Measurements from ENCODE around the gene ERMARD.

Gene ERMARD

DNA sequence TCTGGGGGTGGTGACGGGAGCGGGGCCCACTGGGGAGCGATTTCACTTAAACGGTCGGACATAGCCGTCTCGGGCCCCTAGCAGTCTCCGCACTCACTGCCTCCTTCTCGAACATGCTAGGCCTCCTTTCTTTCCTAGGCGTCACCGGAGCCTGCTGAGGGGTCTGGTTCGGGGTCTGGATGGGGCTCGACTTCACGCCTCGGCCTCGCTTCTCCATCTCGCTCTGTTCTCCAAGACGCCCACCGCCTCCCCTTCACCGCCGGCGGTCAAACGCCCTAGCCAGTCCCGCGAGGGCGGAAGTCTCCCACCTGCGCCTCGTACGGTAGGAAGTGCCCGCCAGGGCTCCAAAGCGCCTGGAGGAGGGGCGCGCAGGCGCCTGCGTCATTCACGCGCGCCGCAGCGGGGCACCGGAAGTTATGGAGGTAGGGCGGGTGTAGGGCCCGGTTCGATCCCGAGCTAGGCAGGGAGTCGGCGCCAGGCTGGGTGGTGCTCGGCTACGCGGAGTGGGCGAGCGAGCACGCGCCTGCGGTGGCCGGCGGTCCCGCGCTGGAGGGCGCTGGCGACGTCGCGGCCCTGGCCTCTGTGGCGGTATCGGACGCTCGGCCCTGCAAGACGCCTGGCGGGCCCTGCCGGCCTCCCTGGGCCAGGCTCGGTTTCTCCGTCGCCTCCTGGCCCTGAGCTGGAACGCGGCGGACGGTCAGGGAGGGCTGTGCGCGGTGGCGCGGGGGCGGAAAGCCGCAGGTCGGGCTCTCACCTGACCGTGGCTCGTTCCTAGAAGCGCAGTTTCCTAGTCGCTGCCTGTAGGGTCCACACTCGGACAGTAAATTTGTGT is at the start of gene ERMARD, which contains the start of gene DYNLT2:
ERMARD (plus strand) TSS at position 381 of the 832 bp plus-strand sequence; CDS start at position 417, 36 bp downstream.
DYNLT2 (minus strand) TSS at position 331 of the 832 bp plus-strand sequence; CDS start at position 217, 114 bp downstream.
- H3K9me3 ChIP-seq (ENCODE audit: control insufficient read depth, insufficient read depth, low read length): no peaks in the 10 kb centered on the region
- H3K27me3 ChIP-seq (ENCODE audit: control insufficient read depth, insufficient read depth, low read length): no peaks in the 10 kb centered on the region
- H3K4me1 ChIP-seq (ENCODE audit: control insufficient read depth, insufficient read depth, low read length): no peaks in the 10 kb centered on the region
- H3K36me3 ChIP-seq (ENCODE audit: control insufficient read depth, insufficient read depth, low read length): no peaks in the 10 kb centered on the region
- no peak within 1 kb of the TSS for H3K27ac ChIP-seq (ENCODE audit: low read length)
- no CpG with 5 or more reads among the region's 90 CpGs for WGBS (ENCODE audit: insufficient coverage, insufficient read length)
- peak; percentile 85 for DNase-seq (ENCODE audit: low read depth, low spot score)
- peak within 1 kb of the TSS; percentile 68; the same call in 1 of the 2 replicates for H3K4me3 ChIP-seq (ENCODE audit: low read length)

DNA sequence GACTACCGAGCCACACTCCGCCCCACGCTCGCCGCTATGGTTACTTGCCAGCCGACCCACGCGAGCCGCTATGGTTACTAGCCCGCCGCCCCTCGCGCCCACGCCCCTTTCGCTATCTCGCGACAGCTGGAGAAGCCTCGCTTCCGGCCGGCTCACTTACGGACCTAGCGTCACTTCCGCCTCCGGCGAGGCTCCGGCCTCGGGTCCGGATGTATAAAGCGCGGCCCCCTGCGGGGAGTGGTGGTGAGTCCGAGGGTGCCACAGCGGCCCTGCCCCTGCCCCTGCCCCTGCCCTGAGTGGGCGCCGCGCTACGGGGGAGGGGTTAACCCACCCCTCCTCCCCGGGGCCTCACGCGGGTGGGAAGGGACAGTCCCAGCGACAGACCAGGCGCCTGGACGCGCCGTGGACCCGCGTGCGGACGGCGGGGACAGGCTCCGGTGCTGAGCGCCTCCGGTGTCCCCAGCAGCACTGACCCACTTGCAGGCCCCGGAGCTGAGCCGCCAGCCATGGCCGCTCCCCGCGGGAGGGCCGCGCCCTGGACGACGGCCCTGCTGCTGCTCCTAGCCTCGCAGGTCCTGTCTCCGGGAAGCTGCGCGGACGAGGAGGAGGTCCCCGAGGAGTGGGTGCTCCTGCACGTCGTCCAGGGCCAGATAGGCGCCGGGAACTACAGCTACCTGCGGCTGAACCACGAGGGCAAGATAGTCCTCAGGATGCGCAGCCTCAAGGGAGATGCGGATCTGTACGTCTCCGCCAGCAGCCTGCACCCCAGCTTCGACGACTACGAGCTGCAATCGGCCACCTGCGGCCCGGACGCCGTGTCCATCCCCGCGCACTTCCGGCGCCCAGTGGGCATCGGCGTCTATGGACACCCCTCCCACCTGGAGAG is 49.2 kb upstream of the ERMARD start, which contains the start of the genes C6orf120 and WDR27:
C6orf120 (plus strand) TSS at position 173 of the 886 bp plus-strand sequence; CDS start at position 507, 334 bp downstream.
WDR27 (minus strand) TSS at position 76 of the 886 bp plus-strand sequence. CDS start 13,024 bp downstream, outside the sequence.
- peak; percentile 73 for DNase-seq (ENCODE audit: low read depth, low spot score)
- H3K27ac ChIP-seq (ENCODE audit: low read length): no peak within 1 kb of the TSS
- H3K4me1 ChIP-seq (ENCODE audit: control insufficient read depth, insufficient read depth, low read length): 0 out of 2 replicates have a peak, but pooled peaks cover 4% of the 10 kb centered on the region
- 0 out of 2 replicates have a peak, but pooled peaks cover 5% of the 10 kb centered on the region for H3K36me3 ChIP-seq (ENCODE audit: control insufficient read depth, insufficient read depth, low read length)
- no peaks in the 10 kb centered on the region for H3K27me3 ChIP-seq (ENCODE audit: control insufficient read depth, insufficient read depth, low read length)
- no CpG with 5 or more reads among the region's 92 CpGs for WGBS (ENCODE audit: insufficient coverage, insufficient read length)
- H3K4me3 ChIP-seq (ENCODE audit: low read length): peak within 1 kb of the TSS; percentile 72
- H3K9me3 ChIP-seq (ENCODE audit: control insufficient read depth, insufficient read depth, low read length): no peaks in the 10 kb centered on the region

DNA sequence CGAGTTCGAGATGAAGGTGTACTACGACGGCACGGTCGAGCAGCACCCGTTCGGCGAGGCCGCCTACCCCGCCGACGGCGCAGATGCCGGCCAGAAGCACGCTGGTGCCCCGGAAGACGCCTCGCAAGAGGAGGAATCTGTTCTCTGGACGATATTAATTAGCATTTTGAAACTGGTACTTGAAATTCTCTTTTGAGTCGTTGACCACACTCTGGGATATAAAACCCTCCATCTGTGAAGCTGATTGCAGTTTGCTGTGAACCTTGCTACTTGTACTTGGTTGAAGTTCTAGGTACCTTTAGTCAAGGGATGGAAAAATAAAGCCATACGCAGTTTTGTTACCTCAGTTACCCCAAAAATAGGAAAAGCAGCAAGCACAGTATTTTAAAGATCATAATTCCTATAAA is 48.6 kb upstream of the ERMARD start:
- Histone ChIP-seq H3K27ac (ENCODE audit: low read length) (no peak overlapping the region), H3K4me1 (ENCODE audit: control insufficient read depth, insufficient read depth, low read length) (0 out of 2 replicates have a peak, but pooled peaks cover 4% of the 10 kb centered on the region), H3K36me3 (ENCODE audit: control insufficient read depth, insufficient read depth, low read length) (0 out of 2 replicates have a peak, but pooled peaks cover 4% of the 10 kb centered on the region), H3K27me3 (ENCODE audit: control insufficient read depth, insufficient read depth, low read length) (no peaks in the 10 kb centered on the region), H3K4me3 (ENCODE audit: low read length) (peak overlapping the region; percentile 72), H3K9me3 (ENCODE audit: control insufficient read depth, insufficient read depth, low read length) (no peaks in the 10 kb centered on the region)
- WGBS (ENCODE audit: insufficient coverage, insufficient read length): no CpG with 5 or more reads among the region's 22 CpGs
- no peak for DNase-seq (ENCODE audit: low read depth, low spot score)

DNA sequence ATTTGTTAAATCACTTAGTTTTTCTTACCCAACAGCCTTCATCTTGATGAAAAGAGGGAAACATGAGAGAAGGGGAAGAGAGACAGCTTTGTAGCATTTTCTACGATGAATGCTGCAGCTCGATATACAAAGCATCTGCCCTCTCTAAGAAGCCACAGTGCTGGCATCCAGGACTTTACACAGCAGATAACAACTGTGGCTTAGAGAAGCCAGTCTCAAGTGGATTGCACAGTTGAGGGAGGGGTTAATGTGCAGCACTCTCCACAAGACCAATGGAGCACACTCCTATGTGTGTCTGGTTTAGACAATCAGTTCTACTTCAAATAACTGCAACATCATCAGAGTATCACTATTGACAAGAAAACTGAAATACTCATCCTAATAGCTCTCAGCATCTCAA is 43.6 kb upstream of the ERMARD start:
- H3K36me3 ChIP-seq (ENCODE audit: control insufficient read depth, insufficient read depth, low read length): peaks cover 2% of the 10 kb centered on the region; the same call in 1 of the 2 replicates
- H3K4me1 ChIP-seq (ENCODE audit: control insufficient read depth, insufficient read depth, low read length): no peaks in the 10 kb centered on the region
- no peak overlapping the region for H3K27ac ChIP-seq (ENCODE audit: low read length)
- no peak for DNase-seq (ENCODE audit: low read depth, low spot score)
- WGBS (ENCODE audit: insufficient coverage, insufficient read length): no CpG with 5 or more reads among the region's 2 CpGs
- no peaks in the 10 kb centered on the region for H3K9me3 ChIP-seq (ENCODE audit: control insufficient read depth, insufficient read depth, low read length)
- no peak overlapping the region for H3K4me3 ChIP-seq (ENCODE audit: low read length)
- no peaks in the 10 kb centered on the region for H3K27me3 ChIP-seq (ENCODE audit: control insufficient read depth, insufficient read depth, low read length)

- H3K4me3 ChIP-seq (ENCODE audit: low read length): no peak overlapping the region
- H3K36me3 ChIP-seq (ENCODE audit: control insufficient read depth, insufficient read depth, low read length): peaks cover 5% of the 10 kb centered on the region; the same call in 1 of the 2 replicates
- no peak for DNase-seq (ENCODE audit: low read depth, low spot score)
- H3K9me3 ChIP-seq (ENCODE audit: control insufficient read depth, insufficient read depth, low read length): no peaks in the 10 kb centered on the region
- H3K27me3 ChIP-seq (ENCODE audit: control insufficient read depth, insufficient read depth, low read length): no peaks in the 10 kb centered on the region
- no peak overlapping the region for H3K27ac ChIP-seq (ENCODE audit: low read length)
- no peaks in the 10 kb centered on the region for H3K4me1 ChIP-seq (ENCODE audit: control insufficient read depth, insufficient read depth, low read length)
These were observed 42.1 kb upstream of the ERMARD start for GRCh38 chr6:169709293-169709692.

DNA sequence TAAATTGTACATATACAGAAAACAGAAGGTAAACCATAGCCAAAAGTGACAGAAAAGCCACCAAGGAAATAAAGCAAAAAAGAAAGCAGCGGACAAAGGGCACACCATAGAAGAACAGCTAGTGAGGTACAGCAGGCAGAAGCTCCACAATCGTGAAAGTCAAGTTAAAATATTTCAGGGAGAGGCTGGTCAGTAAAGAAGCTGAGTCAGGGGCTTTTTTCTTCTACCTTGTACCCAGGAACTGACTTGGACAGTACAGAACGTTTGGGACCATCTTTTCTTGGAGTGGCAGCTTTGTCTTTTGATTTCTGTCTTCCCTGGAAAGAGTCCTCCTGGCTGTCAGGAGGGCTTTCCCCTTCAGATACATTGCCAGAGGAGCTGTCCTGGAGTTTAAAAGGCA is 41.4 kb upstream of the ERMARD start:
- peaks cover 6% of the 10 kb centered on the region; the same call in 1 of the 2 replicates for H3K36me3 ChIP-seq (ENCODE audit: control insufficient read depth, insufficient read depth, low read length)
- DNase-seq (ENCODE audit: low read depth, low spot score): no peak
- WGBS (ENCODE audit: insufficient coverage, insufficient read length): no CpG with 5 or more reads among the region's 3 CpGs

GRCh38 chr6:169714178-169714577 is 37.2 kb upstream of the ERMARD start:
- Histone ChIP-seq H3K9me3 (ENCODE audit: control insufficient read depth, insufficient read depth, low read length) (no peaks in the 10 kb centered on the region), H3K36me3 (ENCODE audit: control insufficient read depth, insufficient read depth, low read length) (peaks cover 8% of the 10 kb centered on the region; the same call in 1 of the 2 replicates), H3K27me3 (ENCODE audit: control insufficient read depth, insufficient read depth, low read length) (no peaks in the 10 kb centered on the region), H3K27ac (ENCODE audit: low read length) (no peak overlapping the region), H3K4me1 (ENCODE audit: control insufficient read depth, insufficient read depth, low read length) (no peaks in the 10 kb centered on the region), H3K4me3 (ENCODE audit: low read length) (no peak overlapping the region)
- DNase-seq (ENCODE audit: low read depth, low spot score): no peak
- no CpG with 5 or more reads among the region's 2 CpGs for WGBS (ENCODE audit: insufficient coverage, insufficient read length)

More for the DNA sequence above, 41.4 kb upstream of the ERMARD start:
- no peak overlapping the region for H3K4me3 ChIP-seq (ENCODE audit: low read length)
- H3K9me3 ChIP-seq (ENCODE audit: control insufficient read depth, insufficient read depth, low read length): no peaks in the 10 kb centered on the region
- no peaks in the 10 kb centered on the region for H3K4me1 ChIP-seq (ENCODE audit: control insufficient read depth, insufficient read depth, low read length)
- no peaks in the 10 kb centered on the region for H3K27me3 ChIP-seq (ENCODE audit: control insufficient read depth, insufficient read depth, low read length)
- no peak overlapping the region for H3K27ac ChIP-seq (ENCODE audit: low read length)

DNA sequence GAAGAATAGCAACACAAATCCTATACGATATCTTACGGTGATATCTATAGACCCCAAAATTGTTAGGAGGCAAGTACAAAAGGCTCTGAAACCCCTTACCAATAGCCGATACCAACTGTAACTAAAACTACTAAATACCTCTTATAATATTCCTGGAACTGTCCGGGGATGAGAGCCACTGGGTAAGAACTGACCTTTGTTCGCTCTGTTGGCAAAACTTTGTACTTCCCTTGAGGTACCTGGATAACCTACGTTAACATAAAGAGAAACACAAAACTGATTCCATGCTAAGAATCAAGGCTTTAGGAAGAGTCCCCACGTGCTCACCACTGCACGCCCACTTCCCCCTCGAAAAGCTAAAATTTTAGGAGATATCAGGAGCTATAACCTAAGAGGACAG is 36.8 kb upstream of the ERMARD start:
- H3K27ac ChIP-seq (ENCODE audit: low read length): no peak overlapping the region
- DNase-seq (ENCODE audit: low read depth, low spot score): no peak
- no peak overlapping the region for H3K4me3 ChIP-seq (ENCODE audit: low read length)
- H3K27me3 ChIP-seq (ENCODE audit: control insufficient read depth, insufficient read depth, low read length): no peaks in the 10 kb centered on the region
- no peaks in the 10 kb centered on the region for H3K9me3 ChIP-seq (ENCODE audit: control insufficient read depth, insufficient read depth, low read length)
- peaks cover 8% of the 10 kb centered on the region; the same call in 1 of the 2 replicates for H3K36me3 ChIP-seq (ENCODE audit: control insufficient read depth, insufficient read depth, low read length)
- no CpG with 5 or more reads among the region's 9 CpGs for WGBS (ENCODE audit: insufficient coverage, insufficient read length)
- H3K4me1 ChIP-seq (ENCODE audit: control insufficient read depth, insufficient read depth, low read length): no peaks in the 10 kb centered on the region

- H3K4me1 ChIP-seq (ENCODE audit: control insufficient read depth, insufficient read depth, low read length): no peaks in the 10 kb centered on the region
- H3K36me3 ChIP-seq (ENCODE audit: control insufficient read depth, insufficient read depth, low read length): peaks cover 5% of the 10 kb centered on the region; the same call in 1 of the 2 replicates
- H3K27me3 ChIP-seq (ENCODE audit: control insufficient read depth, insufficient read depth, low read length): no peaks in the 10 kb centered on the region
- no CpG with 5 or more reads among the region's 4 CpGs for WGBS (ENCODE audit: insufficient coverage, insufficient read length)
- H3K4me3 ChIP-seq (ENCODE audit: low read length): no peak overlapping the region
- H3K27ac ChIP-seq (ENCODE audit: low read length): no peak overlapping the region
- H3K9me3 ChIP-seq (ENCODE audit: control insufficient read depth, insufficient read depth, low read length): no peaks in the 10 kb centered on the region
- no peak for DNase-seq (ENCODE audit: low read depth, low spot score)
These were observed 32.3 kb upstream of the ERMARD start for GRCh38 chr6:169719117-169719516.
